SK-N-SH treated with all-trans-retinoic acid at 6 μM for 48 hours (cell line): ENCODE measurements around the gene TRUB1.

Source experiments
- ATAC-seq: fragments of 200-7000 bp; cut with Tn5 transposase; 3 replicates; pipeline ENCODE4 v1.9.1; 2020; ENCODE audit warnings: mild to moderate bottlenecking, moderate library complexity
- ARNTL ChIP-seq: fragments of 450-650 bp; formaldehyde crosslinking; IDR thresholded peaks from 2 replicates; pipeline ENCODE4 v1.5.0; 2020; ENCODE audit warnings: low read depth, mild to moderate bottlenecking, moderate library complexity, borderline replicate concordance
- BACH2 ChIP-seq: fragments of 250-450 bp; sonication (Bioruptor Pico); IDR thresholded peaks from 2 replicates; pipeline ENCODE4 v1.9.0; 2021; ENCODE audit warnings: mild to moderate bottlenecking, borderline replicate concordance
- CREB5 ChIP-seq: fragments of 250-450 bp; sonication (Bioruptor Pico); IDR thresholded peaks from 2 replicates; pipeline ENCODE4 v1.5.1; 2020; ENCODE audit warnings: low read depth, mild to moderate bottlenecking, moderate library complexity
- CSDC2 ChIP-seq: fragments of 250-450 bp; sonication (Bioruptor Pico); IDR thresholded peaks from 2 replicates; pipeline ENCODE4 v1.5.0; 2020; ENCODE audit warnings: mild to moderate bottlenecking, moderate library complexity
- CSRNP3 ChIP-seq: fragments of 250-450 bp; sonication (Bioruptor Pico); IDR thresholded peaks from 2 replicates; pipeline ENCODE4 v1.5.1; 2021; ENCODE audit warnings: mild to moderate bottlenecking, moderate library complexity
- ESRRG ChIP-seq: fragments of 250-450 bp; sonication (Bioruptor Pico); IDR thresholded peaks from 2 replicates; pipeline ENCODE4 v1.6.1; 2021; ENCODE audit warnings: mild to moderate bottlenecking
- GLIS3 ChIP-seq: fragments of 250-450 bp; sonication (Bioruptor Pico); IDR thresholded peaks from 2 replicates; pipeline ENCODE4 v1.5.0; 2020; ENCODE audit warnings: mild to moderate bottlenecking, moderate library complexity
- ISL1 ChIP-seq: fragments of 250-450 bp; sonication (Bioruptor Pico); IDR thresholded peaks from 2 replicates; pipeline ENCODE4 v2.1.2; 2022; ENCODE audit warnings: mild to moderate bottlenecking, moderate library complexity
- OSR1 ChIP-seq: fragments of 250-450 bp; sonication (Bioruptor Pico); IDR thresholded peaks from 2 replicates; pipeline ENCODE4 v1.8.0; 2022; ENCODE audit warnings: moderate library complexity, mild to moderate bottlenecking, inconsistent platforms
- PATZ1 ChIP-seq: fragments of 250-450 bp; sonication (Bioruptor Pico); IDR thresholded peaks from 2 replicates; pipeline ENCODE4 v1.8.0; 2020; ENCODE audit warnings: mild to moderate bottlenecking, moderate library complexity, borderline replicate concordance
- PPARA ChIP-seq: fragments of 250-450 bp; sonication (Bioruptor Pico); IDR thresholded peaks from 2 replicates; pipeline ENCODE4 v1.5.0; 2020; ENCODE audit warnings: mild to moderate bottlenecking, borderline replicate concordance
- RARB ChIP-seq: fragments of 250-450 bp; sonication (Bioruptor Pico); IDR thresholded peaks from 2 replicates; pipeline ENCODE4 v1.8.0; 2021; ENCODE audit warnings: mild to moderate bottlenecking, moderate library complexity
- SNAI2 ChIP-seq: fragments of 250-450 bp; sonication (Bioruptor Pico); IDR thresholded peaks from 2 replicates; pipeline ENCODE4 v1.5.0; 2020; ENCODE audit warnings: mild to moderate bottlenecking, moderate library complexity
- TCF4 ChIP-seq: fragments of 250-450 bp; sonication (Bioruptor Pico); IDR thresholded peaks from 2 replicates; pipeline ENCODE4 v1.8.0; 2021; ENCODE audit warnings: mild to moderate bottlenecking, moderate library complexity, borderline replicate concordance
- TOX ChIP-seq: fragments of 250-450 bp; sonication (Bioruptor Pico); IDR thresholded peaks from 2 replicates; pipeline ENCODE4 v1.8.0; 2021; ENCODE audit warnings: mild to moderate bottlenecking, moderate library complexity, borderline replicate concordance
- TSHZ2 ChIP-seq: fragments of 250-450 bp; sonication (Bioruptor Pico); IDR thresholded peaks from 2 replicates; pipeline ENCODE4 v1.5.0; 2020; ENCODE audit warnings: mild to moderate bottlenecking, moderate library complexity
- ZC3H10 ChIP-seq: fragments of 250-450 bp; sonication (Bioruptor Pico); IDR thresholded peaks from 2 replicates; pipeline ENCODE4 v1.5.1; 2021; ENCODE audit warnings: mild to moderate bottlenecking, moderate library complexity
- ZFP3 ChIP-seq: fragments of 250-450 bp; sonication (Bioruptor Pico); IDR thresholded peaks from 2 replicates; pipeline ENCODE4 v1.5.0; 2020; ENCODE audit warnings: mild to moderate bottlenecking, moderate library complexity
- ZFP30 ChIP-seq: fragments of 450-650 bp; formaldehyde crosslinking; IDR thresholded peaks from 2 replicates; pipeline ENCODE4 v1.5.0; 2022; ENCODE audit warnings: mild to moderate bottlenecking, moderate library complexity
- ZNF565 ChIP-seq: fragments of 450-650 bp; formaldehyde crosslinking; conservative IDR thresholded peaks from 2 replicates; pipeline ENCODE4 v1.5.0; 2020; ENCODE audit warnings: low read depth, mild to moderate bottlenecking, moderate library complexity
- ZNF70 ChIP-seq: fragments of 450-650 bp; formaldehyde crosslinking; IDR thresholded peaks from 2 replicates; pipeline ENCODE4 v1.5.0; 2020; ENCODE audit warnings: mild to moderate bottlenecking, moderate library complexity

Gene TRUB1

GRCh38 chr10:114925587-114926586, 12.1 kb upstream of the TRUB1 start:
- peak; percentile 86 for ATAC-seq
- TF ChIP-seq ISL1 (CRISPR knock-in tag) (peak; percentile 73), TSHZ2 (CRISPR knock-in tag) (no peak)

GRCh38 chr10:114928818-114929217, 9.2 kb upstream of the TRUB1 start:
- ATAC-seq: no peak

GRCh38 chr10:114930320-114930719, 7.7 kb upstream of the TRUB1 start:
- TF ChIP-seq TCF4: no peak
- TF ChIP-seq CSDC2 (CRISPR knock-in tag): no peak
- no peak for TF ChIP-seq CSRNP3
- no peak for TF ChIP-seq ZFP30
- no peak for TF ChIP-seq ZC3H10
- no peak for TF ChIP-seq ARNTL (CRISPR knock-in tag)
- no peak for TF ChIP-seq ESRRG (CRISPR knock-in tag)
- no peak for TF ChIP-seq BACH2 (CRISPR knock-in tag)
- TF ChIP-seq PATZ1: no peak
- no peak for TF ChIP-seq ZFP3 (CRISPR knock-in tag)
- no peak for TF ChIP-seq CREB5 (CRISPR knock-in tag)
- TF ChIP-seq ZNF565 (CRISPR knock-in tag): no peak
- TF ChIP-seq TOX: no peak
- TF ChIP-seq RARB: no peak
- TF ChIP-seq OSR1 (CRISPR knock-in tag): no peak
- TF ChIP-seq SNAI2: no peak
- TF ChIP-seq TSHZ2 (CRISPR knock-in tag): no peak
- TF ChIP-seq ZNF70 (CRISPR knock-in tag): no peak
- no peak for TF ChIP-seq GLIS3 (CRISPR knock-in tag)
- TF ChIP-seq PPARA: no peak
- ATAC-seq: no peak

More at GRCh38 chr10:114928818-114929217, 9.2 kb upstream of the TRUB1 start:
- TF ChIP-seq TOX (no peak), ISL1 (CRISPR knock-in tag) (0 out of 2 replicates have a peak, but pooled peaks have one; percentile 17)
